GM23338 (cell line): ENCODE results near the gene MALRD1. TPM values are rescaled to one million over a fixed set of nuclear protein-coding genes. Genes with fewer than 3 reads are reported as not detected.

Source experiments
- ATAC-seq: fragments of 200-7000 bp; cut with Tn5 transposase; 3 replicates; pipeline ENCODE4 v1.9.1; 2020
- DNase-seq: peaks from one replicate; pipeline ENCODE4 v3.0.0-alpha.2; 2015; ENCODE audit warnings: low spot score
- H2AFZ ChIP-seq: fragments of 200-600 bp; sonication (generic); 2 replicates; pipeline ENCODE4 v1.8.0; 2016; ENCODE audit warnings: antibody characterized with exemption, mild to moderate bottlenecking, moderate library complexity
- H3F3A ChIP-seq: fragments of 200-600 bp; sonication (generic); replicated peaks from 2 replicates; pipeline ENCODE4 v1.8.0; 2017; ENCODE audit warnings: antibody characterized with exemption, mixed run types, low read depth
- H3K27ac ChIP-seq: fragments of 200-600 bp; sonication (generic); 2 replicates; pipeline ENCODE4 v1.6.1; 2016; ENCODE audit warnings: low read depth
- H3K27me3 ChIP-seq: fragments of 200-600 bp; sonication (generic); 2 replicates; pipeline ENCODE4 v1.8.0; 2016; ENCODE audit warnings: mild to moderate bottlenecking, mixed run types, moderate library complexity; ENCODE audit not compliant: insufficient read depth
- H3K36me3 ChIP-seq: fragments of 200-600 bp; sonication (generic); 2 replicates; pipeline ENCODE4 v1.8.0; 2016; ENCODE audit warnings: mild to moderate bottlenecking; ENCODE audit not compliant: insufficient read depth
- H3K4me1 ChIP-seq: fragments of 200-600 bp; sonication (generic); 2 replicates; pipeline ENCODE4 v1.8.0; 2016; ENCODE audit warnings: mild to moderate bottlenecking, moderate library complexity; ENCODE audit not compliant: insufficient read depth
- H3K4me2 ChIP-seq: fragments of 200-600 bp; sonication (generic); 2 replicates; pipeline ENCODE4 v1.7.1; 2017; ENCODE audit warnings: mixed run types
- H3K4me3 ChIP-seq: fragments of 200-600 bp; sonication (generic); 2 replicates; pipeline ENCODE4 v1.6.1; 2016; ENCODE audit warnings: mixed run types
- H3K79me2 ChIP-seq: fragments of 200-600 bp; sonication (generic); replicated peaks from 2 replicates; pipeline ENCODE4 v1.8.0; 2017; ENCODE audit warnings: mild to moderate bottlenecking; ENCODE audit not compliant: insufficient read depth
- H3K9me2 ChIP-seq: fragments of 200-600 bp; sonication (generic); 2 replicates; pipeline ENCODE4 v1.8.0; 2017; ENCODE audit not compliant: insufficient read depth
- H4K20me1 ChIP-seq: fragments of 200-600 bp; sonication (generic); replicated peaks from 2 replicates; pipeline ENCODE4 v1.8.0; 2017; ENCODE audit warnings: mild to moderate bottlenecking; ENCODE audit not compliant: insufficient read depth
- H3K27ac Mint-ChIP-seq: 2 replicates; pipeline ENCODE4 v1.8.0; 2020; ENCODE audit warnings: inconsistent platforms, mild to moderate bottlenecking, moderate library complexity, mixed read lengths
- H3K27me3 Mint-ChIP-seq: 3 replicates; pipeline ENCODE4 v1.8.0; 2022; ENCODE audit warnings: low read depth, mild to moderate bottlenecking, moderate library complexity, mixed read lengths, inconsistent platforms; ENCODE audit not compliant: insufficient read depth, poor library complexity
- H3K36me3 Mint-ChIP-seq: 3 replicates; pipeline ENCODE4 v1.8.0; 2021; ENCODE audit warnings: low read depth, mild to moderate bottlenecking, inconsistent platforms, moderate library complexity, mixed read lengths
- H3K4me1 Mint-ChIP-seq: 3 replicates; pipeline ENCODE4 v1.8.0; 2020; ENCODE audit warnings: mild to moderate bottlenecking, inconsistent platforms, mixed read lengths
- H3K4me3 Mint-ChIP-seq: 3 replicates; pipeline ENCODE4 v1.8.0; 2021; ENCODE audit warnings: moderate library complexity, mild to moderate bottlenecking, inconsistent platforms, mixed read lengths
- H3K9me3 Mint-ChIP-seq: 3 replicates; pipeline ENCODE4 v1.8.0; 2020; ENCODE audit warnings: moderate library complexity, mild to moderate bottlenecking, inconsistent platforms, mixed read lengths
- CREB1 ChIP-seq: fragments of 250-450 bp; sonication (Bioruptor Pico); IDR thresholded peaks from 2 replicates; pipeline ENCODE4 v1.5.0; 2020; ENCODE audit warnings: low read depth, mild to moderate bottlenecking, moderate library complexity
- ETS1 ChIP-seq: IDR thresholded peaks from 2 replicates; pipeline ENCODE4 v1.6.1; 2016; ENCODE audit warnings: antibody characterized with exemption
- EZH2 ChIP-seq: fragments of 200-600 bp; sonication (generic); IDR thresholded peaks from one replicate; pipeline ENCODE4 v1.8.0; 2017; ENCODE audit warnings: antibody characterized with exemption, mild to moderate bottlenecking, low read depth; ENCODE audit not compliant: unreplicated experiment
- EZH2phosphoT487 ChIP-seq: fragments of 200-600 bp; sonication (generic); IDR thresholded peaks from one replicate; pipeline ENCODE4 v1.8.1; 2018; ENCODE audit warnings: antibody characterized with exemption; ENCODE audit not compliant: unreplicated experiment
- JUNB ChIP-seq: IDR thresholded peaks from one replicate; pipeline ENCODE4 v1.6.1; 2016; ENCODE audit warnings: antibody characterized with exemption; ENCODE audit not compliant: unreplicated experiment
- NANOG ChIP-seq: IDR thresholded peaks from 2 replicates; pipeline ENCODE4 v1.6.1; 2016; ENCODE audit warnings: antibody characterized with exemption, borderline replicate concordance
- POLR2AphosphoS5 ChIP-seq: IDR thresholded peaks from 2 replicates; pipeline ENCODE4 v1.6.1; 2016; ENCODE audit warnings: antibody characterized with exemption, low read depth
- STAT1 ChIP-seq: IDR thresholded peaks from one replicate; pipeline ENCODE4 v1.6.1; 2016; ENCODE audit warnings: antibody characterized with exemption; ENCODE audit not compliant: unreplicated experiment
- ZNF114 ChIP-seq: fragments of 250-450 bp; sonication (Bioruptor Pico); IDR thresholded peaks from 2 replicates; pipeline ENCODE4 v1.5.0; 2020; ENCODE audit warnings: mild to moderate bottlenecking, moderate library complexity
- ZNF331 ChIP-seq: fragments of 250-450 bp; sonication (Bioruptor Pico); IDR thresholded peaks from 2 replicates; pipeline ENCODE4 v1.5.0; 2020; ENCODE audit warnings: low read depth, mild to moderate bottlenecking, moderate library complexity
- polyA plus RNA-seq: library from polyadenylated mRNA; unstranded; fragments of >200 nt; fragmentation: Nextera tagmentation; extraction: Ambion mirVana; gene quantifications from 2 replicates; pipeline ENCODE4 v1.2.1, GENCODE V29; 2016
- total RNA-seq: library from RNA; depleted of rRNA; stranded (reverse); fragments of >200 nt; shearing (Covaris generic); gene quantifications from 2 replicates; pipeline ENCODE4 v1.2.3, GENCODE V29; 2014
- TF ChIP-seq, protein P1 (sequence below): fragments of 250-450 bp; sonication (Bioruptor Pico); IDR thresholded peaks from 2 replicates; pipeline ENCODE4 v1.5.0; 2020; ENCODE audit warnings: mild to moderate bottlenecking, moderate library complexity
- TF ChIP-seq, protein P2 (sequence below), 2 experiments: fragments of 200-600 bp in 1 of 2; sonication (generic) in 1 of 2; conservative IDR thresholded peaks; 2 replicates each; pipeline versions ENCODE4 v1.5.1 to v1.6.1; 2016 to 2017; ENCODE audit warnings: antibody characterized with exemption in 2 of 2, low read depth in 2 of 2, mild to moderate bottlenecking in 2 of 2, moderate library complexity in 1 of 2
- TF ChIP-seq, protein P3 (sequence below): IDR thresholded peaks from one replicate; pipeline ENCODE4 v1.6.1; 2018; ENCODE audit warnings: antibody characterized with exemption; ENCODE audit not compliant: unreplicated experiment

Gene MALRD1
- total and polyA plus RNA-seq, 2 experiments from 2014 or later = 0.42 to 1.9 TPM

GRCh38 chr10:19563388-19564141 is 515.0 kb downstream of the MALRD1 start:
- no peaks in the 10 kb centered on the region for H3K4me1 Mint-ChIP-seq
- no peaks in the 10 kb centered on the region for H3K36me3 ChIP-seq
- ATAC-seq = no peak
- TF ChIP-seq STAT1 = no peak
- TF ChIP-seq, protein P1, sequence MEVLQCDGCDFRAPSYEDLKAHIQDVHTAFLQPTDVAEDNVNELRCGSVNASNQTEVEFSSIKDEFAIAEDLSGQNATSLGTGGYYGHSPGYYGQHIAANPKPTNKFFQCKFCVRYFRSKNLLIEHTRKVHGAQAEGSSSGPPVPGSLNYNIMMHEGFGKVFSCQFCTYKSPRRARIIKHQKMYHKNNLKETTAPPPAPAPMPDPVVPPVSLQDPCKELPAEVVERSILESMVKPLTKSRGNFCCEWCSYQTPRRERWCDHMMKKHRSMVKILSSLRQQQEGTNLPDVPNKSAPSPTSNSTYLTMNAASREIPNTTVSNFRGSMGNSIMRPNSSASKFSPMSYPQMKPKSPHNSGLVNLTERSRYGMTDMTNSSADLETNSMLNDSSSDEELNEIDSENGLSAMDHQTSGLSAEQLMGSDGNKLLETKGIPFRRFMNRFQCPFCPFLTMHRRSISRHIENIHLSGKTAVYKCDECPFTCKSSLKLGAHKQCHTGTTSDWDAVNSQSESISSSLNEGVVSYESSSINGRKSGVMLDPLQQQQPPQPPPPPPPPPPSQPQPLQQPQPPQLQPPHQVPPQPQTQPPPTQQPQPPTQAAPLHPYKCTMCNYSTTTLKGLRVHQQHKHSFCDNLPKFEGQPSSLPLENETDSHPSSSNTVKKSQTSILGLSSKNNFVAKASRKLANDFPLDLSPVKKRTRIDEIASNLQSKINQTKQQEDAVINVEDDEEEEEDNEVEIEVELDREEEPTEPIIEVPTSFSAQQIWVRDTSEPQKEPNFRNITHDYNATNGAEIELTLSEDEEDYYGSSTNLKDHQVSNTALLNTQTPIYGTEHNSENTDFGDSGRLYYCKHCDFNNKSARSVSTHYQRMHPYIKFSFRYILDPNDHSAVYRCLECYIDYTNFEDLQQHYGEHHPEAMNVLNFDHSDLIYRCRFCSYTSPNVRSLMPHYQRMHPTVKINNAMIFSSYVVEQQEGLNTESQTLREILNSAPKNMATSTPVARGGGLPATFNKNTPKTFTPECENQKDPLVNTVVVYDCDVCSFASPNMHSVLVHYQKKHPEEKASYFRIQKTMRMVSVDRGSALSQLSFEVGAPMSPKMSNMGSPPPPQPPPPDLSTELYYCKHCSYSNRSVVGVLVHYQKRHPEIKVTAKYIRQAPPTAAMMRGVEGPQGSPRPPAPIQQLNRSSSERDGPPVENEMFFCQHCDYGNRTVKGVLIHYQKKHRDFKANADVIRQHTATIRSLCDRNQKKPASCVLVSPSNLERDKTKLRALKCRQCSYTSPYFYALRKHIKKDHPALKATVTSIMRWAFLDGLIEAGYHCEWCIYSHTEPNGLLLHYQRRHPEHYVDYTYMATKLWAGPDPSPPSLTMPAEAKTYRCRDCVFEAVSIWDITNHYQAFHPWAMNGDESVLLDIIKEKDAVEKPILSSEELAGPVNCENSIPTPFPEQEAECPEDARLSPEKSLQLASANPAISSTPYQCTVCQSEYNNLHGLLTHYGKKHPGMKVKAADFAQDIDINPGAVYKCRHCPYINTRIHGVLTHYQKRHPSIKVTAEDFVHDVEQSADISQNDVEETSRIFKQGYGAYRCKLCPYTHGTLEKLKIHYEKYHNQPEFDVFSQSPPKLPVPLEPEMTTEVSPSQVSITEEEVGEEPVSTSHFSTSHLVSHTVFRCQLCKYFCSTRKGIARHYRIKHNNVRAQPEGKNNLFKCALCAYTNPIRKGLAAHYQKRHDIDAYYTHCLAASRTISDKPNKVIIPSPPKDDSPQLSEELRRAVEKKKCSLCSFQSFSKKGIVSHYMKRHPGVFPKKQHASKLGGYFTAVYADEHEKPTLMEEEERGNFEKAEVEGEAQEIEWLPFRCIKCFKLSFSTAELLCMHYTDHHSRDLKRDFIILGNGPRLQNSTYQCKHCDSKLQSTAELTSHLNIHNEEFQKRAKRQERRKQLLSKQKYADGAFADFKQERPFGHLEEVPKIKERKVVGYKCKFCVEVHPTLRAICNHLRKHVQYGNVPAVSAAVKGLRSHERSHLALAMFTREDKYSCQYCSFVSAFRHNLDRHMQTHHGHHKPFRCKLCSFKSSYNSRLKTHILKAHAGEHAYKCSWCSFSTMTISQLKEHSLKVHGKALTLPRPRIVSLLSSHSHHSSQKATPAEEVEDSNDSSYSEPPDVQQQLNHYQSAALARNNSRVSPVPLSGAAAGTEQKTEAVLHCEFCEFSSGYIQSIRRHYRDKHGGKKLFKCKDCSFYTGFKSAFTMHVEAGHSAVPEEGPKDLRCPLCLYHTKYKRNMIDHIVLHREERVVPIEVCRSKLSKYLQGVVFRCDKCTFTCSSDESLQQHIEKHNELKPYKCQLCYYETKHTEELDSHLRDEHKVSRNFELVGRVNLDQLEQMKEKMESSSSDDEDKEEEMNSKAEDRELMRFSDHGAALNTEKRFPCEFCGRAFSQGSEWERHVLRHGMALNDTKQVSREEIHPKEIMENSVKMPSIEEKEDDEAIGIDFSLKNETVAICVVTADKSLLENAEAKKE (CRISPR knock-in tag) = no peak
- TF ChIP-seq ZNF331 (CRISPR knock-in tag) = no peak
- TF ChIP-seq JUNB = no peak
- TF ChIP-seq CREB1 (CRISPR knock-in tag) = no peak
- no peak for TF ChIP-seq NANOG
- TF ChIP-seq EZH2phosphoT487 = no peak
- no peak for TF ChIP-seq ETS1
- TF ChIP-seq EZH2 = no peak
- no peak for TF ChIP-seq POLR2AphosphoS5
- TF ChIP-seq, protein P2, sequence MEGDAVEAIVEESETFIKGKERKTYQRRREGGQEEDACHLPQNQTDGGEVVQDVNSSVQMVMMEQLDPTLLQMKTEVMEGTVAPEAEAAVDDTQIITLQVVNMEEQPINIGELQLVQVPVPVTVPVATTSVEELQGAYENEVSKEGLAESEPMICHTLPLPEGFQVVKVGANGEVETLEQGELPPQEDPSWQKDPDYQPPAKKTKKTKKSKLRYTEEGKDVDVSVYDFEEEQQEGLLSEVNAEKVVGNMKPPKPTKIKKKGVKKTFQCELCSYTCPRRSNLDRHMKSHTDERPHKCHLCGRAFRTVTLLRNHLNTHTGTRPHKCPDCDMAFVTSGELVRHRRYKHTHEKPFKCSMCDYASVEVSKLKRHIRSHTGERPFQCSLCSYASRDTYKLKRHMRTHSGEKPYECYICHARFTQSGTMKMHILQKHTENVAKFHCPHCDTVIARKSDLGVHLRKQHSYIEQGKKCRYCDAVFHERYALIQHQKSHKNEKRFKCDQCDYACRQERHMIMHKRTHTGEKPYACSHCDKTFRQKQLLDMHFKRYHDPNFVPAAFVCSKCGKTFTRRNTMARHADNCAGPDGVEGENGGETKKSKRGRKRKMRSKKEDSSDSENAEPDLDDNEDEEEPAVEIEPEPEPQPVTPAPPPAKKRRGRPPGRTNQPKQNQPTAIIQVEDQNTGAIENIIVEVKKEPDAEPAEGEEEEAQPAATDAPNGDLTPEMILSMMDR (conservative IDR thresholded peaks at IDR 0.05; ENCODE audit: low read depth in 2 of 2) = no peak
- TF ChIP-seq, protein P3, sequence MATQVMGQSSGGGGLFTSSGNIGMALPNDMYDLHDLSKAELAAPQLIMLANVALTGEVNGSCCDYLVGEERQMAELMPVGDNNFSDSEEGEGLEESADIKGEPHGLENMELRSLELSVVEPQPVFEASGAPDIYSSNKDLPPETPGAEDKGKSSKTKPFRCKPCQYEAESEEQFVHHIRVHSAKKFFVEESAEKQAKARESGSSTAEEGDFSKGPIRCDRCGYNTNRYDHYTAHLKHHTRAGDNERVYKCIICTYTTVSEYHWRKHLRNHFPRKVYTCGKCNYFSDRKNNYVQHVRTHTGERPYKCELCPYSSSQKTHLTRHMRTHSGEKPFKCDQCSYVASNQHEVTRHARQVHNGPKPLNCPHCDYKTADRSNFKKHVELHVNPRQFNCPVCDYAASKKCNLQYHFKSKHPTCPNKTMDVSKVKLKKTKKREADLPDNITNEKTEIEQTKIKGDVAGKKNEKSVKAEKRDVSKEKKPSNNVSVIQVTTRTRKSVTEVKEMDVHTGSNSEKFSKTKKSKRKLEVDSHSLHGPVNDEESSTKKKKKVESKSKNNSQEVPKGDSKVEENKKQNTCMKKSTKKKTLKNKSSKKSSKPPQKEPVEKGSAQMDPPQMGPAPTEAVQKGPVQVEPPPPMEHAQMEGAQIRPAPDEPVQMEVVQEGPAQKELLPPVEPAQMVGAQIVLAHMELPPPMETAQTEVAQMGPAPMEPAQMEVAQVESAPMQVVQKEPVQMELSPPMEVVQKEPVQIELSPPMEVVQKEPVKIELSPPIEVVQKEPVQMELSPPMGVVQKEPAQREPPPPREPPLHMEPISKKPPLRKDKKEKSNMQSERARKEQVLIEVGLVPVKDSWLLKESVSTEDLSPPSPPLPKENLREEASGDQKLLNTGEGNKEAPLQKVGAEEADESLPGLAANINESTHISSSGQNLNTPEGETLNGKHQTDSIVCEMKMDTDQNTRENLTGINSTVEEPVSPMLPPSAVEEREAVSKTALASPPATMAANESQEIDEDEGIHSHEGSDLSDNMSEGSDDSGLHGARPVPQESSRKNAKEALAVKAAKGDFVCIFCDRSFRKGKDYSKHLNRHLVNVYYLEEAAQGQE = no peak
- TF ChIP-seq ZNF114 (CRISPR knock-in tag) = no peak
- H3K4me3 Mint-ChIP-seq = no peak overlapping the region
- H3K27ac Mint-ChIP-seq = no peak overlapping the region
- H3K9me2 ChIP-seq = no peaks in the 10 kb centered on the region
- H3K36me3 Mint-ChIP-seq = no peaks in the 10 kb centered on the region
- DNase-seq = no peak
- H3K27me3 ChIP-seq = no peaks in the 10 kb centered on the region
- no peaks in the 10 kb centered on the region for H3K9me3 Mint-ChIP-seq
- H3K79me2 ChIP-seq = no peaks in the 10 kb centered on the region
- no peaks in the 10 kb centered on the region for H3K27me3 Mint-ChIP-seq
- H3K4me1 ChIP-seq = no peaks in the 10 kb centered on the region
- no peak overlapping the region for H3K4me3 ChIP-seq
- H3K4me2 ChIP-seq = no peak overlapping the region
- no peak overlapping the region for H2AFZ ChIP-seq
- H4K20me1 ChIP-seq = no peaks in the 10 kb centered on the region
- H3K27ac ChIP-seq = no peak overlapping the region
- no peaks in the 10 kb centered on the region for H3F3A ChIP-seq
